22Rv1 (cell line): ENCODE measurements around the gene BMP5.

Experiments
- CTCF ChIP-seq: fragments of 450-650 bp; IDR thresholded peaks from 2 replicates; pipeline ENCODE4 v1.5.1; 2017; ENCODE audit warnings: mild to moderate bottlenecking
- ZFX ChIP-seq: fragments of 450-650 bp; IDR thresholded peaks from 2 replicates; pipeline ENCODE4 v1.6.1; 2017; ENCODE audit warnings: antibody characterized with exemption, borderline replicate concordance

- TF ChIP-seq CTCF (no peak), ZFX (no peak)
Measured at GRCh38 chr6:55802259-55802658, 73.1 kb downstream of the BMP5 start.
